HG03571 (cell line): ENCODE results near the gene KIF21B.

Experiments
- ATAC-seq: cut with Tn5 transposase; IDR thresholded peaks from one replicate; pipeline ENCODE4 v1.9.1; 2021; ENCODE audit not compliant: unreplicated experiment

Gene KIF21B

DNA sequence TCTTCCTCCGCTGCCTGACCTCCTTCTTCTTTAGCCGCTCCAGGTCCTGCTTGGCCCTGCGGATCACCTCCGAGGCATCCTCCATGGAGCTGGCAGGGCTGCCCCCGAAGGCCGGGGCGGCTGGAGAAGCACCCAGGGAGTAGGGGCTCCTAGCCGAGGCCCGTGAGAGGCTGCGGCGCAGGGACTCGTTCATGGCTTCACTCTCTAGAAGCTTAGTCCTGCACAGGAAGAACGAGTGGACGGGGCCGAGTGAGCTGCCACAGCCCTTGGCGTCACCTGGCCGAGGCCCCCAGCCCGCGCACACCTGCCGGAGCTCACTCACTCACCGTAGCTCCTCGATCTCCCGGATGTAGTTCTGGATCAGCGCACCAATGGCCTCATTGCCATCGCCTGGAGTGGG, 23.1 kb downstream of the KIF21B start:
- no peak for ATAC-seq

- ATAC-seq, result no peak
Measured at GRCh38 chr1:200999667-201000066, 23.8 kb downstream of the KIF21B start.

DNA sequence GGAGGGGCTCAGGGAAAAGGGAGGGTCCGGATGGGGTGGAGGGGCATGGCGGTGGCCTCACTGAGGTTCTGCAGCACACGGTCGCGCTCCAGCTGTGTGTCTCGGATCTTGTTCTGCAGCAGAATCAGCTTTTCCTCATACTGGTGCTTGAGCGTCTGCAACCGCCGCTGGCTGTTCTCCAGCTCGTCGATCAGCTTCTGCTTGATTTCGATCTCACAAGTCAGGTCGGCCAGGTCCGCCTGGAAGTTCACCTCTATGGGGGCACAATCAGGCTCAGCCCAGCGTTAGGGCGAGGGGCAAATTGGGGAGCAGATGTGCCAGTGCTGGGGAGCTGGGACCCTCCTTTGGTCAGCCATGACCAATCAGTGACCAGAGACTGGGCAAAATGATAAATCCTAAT, 25.2 kb downstream of the KIF21B start:
- no peak for ATAC-seq

GRCh38 chr1:200992382-200993048, 31.0 kb downstream of the KIF21B start:
- ATAC-seq, result no peak

GRCh38 chr1:200991097-200991614, 32.4 kb downstream of the KIF21B start:
- ATAC-seq, result no peak

- no peak for ATAC-seq
Measured at GRCh38 chr1:200990114-200990513, 33.4 kb downstream of the KIF21B start.

DNA sequence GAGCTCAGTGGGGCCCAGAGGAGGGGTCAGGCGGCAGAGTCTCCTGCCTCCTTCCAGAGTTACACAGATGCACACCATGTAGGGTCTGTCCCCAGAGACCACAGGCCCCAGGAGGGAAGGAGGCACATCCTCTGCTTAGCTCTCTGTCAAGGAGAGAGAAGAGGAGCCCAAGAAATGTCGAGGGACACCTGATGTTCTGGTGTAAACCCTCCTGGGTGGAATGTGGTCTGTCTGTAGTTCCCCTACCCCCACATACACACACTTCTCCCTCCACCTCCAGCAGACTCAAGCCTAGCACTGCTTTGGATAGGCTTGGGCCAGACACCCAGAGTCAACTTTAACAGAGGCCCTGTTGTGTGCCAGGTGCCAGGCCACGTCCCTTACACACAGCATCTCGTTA, 34.2 kb downstream of the KIF21B start:
- no peak for ATAC-seq

DNA sequence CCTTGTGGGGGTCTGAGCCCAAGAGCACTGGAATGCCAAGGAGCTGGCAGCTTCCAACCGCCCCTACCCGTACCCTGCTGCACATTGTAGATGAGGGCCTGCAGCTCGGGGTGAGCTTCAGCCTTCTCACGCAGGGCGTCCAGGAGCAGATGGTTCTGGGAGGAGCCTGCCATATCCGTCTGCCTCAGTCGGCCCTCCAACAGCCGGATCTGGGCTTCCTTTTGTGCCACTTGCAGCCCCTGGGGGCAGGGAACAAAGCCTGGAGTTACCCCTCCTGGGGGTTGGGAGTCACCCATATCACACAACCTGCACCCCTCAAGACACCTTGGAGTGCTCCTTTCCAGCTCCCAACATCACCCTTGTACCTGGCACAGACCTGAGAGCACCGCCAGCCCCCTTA, 34.8 kb downstream of the KIF21B start:
- ATAC-seq, result no peak

DNA sequence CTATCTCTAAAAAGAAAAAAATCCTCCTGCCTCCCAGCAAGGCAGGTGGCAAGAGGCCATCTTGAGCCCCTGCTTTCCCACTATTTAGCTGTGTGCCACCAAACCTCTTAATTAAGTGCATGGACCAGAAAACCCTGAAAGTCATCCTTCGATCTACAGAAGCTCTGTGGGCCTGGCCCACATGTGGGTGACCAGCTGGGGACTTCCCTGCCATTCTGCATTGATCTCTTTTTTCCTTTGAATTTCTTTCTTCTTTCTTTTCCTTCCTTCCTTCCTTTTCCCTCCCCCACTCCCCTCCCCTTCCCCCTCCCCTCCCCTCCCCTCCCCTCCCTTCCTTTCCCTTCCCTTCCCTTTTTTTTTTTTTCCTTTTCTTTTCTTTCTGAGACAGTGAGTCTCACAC, 38.0 kb downstream of the KIF21B start:
- ATAC-seq, result no peak

GRCh38 chr1:200983035-200983561, 40.4 kb downstream of the KIF21B start:
- no peak for ATAC-seq

DNA sequence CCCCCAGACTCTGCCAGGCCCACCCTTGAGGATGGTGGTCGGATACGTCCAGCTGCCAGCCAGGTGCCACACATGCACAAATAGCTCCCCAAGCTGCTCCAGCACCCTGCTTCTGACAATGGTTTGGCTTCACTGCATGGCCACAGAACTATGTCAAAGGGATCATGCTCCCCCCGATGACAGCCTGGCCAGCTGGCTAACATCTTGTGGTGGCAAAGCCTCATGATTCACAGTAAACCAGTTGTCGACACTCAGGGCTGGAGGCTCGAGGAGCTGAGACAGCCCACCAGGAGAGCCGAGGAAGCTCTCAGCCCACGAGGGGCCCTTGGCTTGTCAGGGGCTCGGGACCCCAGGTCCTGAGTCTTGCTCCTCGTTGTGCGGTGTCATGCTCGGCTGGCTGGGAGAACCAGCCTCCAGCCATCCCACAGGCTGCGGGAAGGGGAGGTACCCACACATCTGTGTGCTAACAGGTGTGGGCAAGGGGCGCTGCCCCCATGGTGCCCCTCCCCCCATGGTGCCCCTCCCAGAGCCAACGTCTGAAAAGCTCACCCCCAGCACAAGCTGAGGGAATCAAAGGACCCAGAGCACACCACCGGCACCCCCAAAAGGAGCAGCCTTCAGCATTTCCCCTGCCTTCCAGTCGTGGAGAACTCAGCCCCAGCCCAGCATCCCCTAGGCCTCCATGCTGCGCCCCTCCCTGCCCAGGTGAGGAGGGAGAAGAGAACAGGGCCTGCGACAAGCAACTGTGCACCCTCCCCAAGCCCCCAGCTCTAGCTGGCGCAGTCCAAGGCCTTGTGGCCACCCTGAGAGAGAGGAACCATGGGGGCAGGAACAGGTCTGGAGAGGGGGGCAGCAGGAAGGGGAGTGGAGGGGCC, 41.2 kb downstream of the KIF21B start:
- no peak for ATAC-seq

DNA sequence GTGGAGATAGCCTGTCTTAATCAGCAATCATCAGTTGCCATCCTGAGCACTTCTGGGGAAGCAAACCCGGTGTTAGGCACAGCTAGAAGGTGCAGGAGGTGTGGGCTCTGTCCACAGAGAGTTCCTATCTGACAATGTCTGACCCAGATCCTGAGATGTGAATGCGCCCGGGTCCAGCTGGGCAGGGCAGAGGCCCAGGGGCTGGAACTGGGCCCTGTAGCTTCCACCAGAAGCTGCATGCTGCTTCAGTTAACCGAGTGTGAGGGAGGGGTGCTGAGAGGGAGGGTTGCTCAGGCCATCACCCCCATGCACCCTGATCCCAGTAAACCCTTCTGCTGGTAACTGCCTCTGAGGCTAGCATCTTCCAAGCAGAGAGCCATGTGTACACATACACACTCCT, 42.2 kb downstream of the KIF21B start:
- ATAC-seq, result no peak

GRCh38 chr1:200980873-200981272, 42.6 kb downstream of the KIF21B start:
- ATAC-seq, result no peak

- no peak for ATAC-seq
Measured at GRCh38 chr1:200980452-200980772, 43.1 kb downstream of the KIF21B start.

- no peak for ATAC-seq
Measured at GRCh38 chr1:200979574-200980451, 43.7 kb downstream of the KIF21B start.

- ATAC-seq, result no peak
Measured at GRCh38 chr1:200977071-200977754, 46.3 kb downstream of the KIF21B start.

DNA sequence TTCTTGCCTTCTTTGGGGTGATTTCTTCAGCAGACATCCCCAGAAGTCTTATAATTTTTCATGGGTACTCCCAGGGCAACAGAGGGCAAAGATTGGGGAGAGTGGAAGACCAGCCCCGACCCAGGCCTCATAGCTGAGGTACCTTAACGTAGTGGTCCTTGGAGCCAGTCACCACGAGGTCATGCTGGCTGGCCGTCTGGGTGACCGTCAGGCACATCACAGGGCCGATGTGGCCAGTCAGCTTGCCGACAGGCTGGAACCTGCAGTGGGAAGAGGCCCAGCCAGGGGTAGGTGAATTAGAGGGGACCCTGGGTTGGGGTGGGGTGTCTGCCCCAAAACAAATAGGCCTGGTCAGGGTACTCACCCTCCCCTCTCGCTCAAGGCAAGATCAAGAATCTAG, 46.9 kb downstream of the KIF21B start:
- ATAC-seq, result no peak

GRCh38 chr1:200975458-200975857, 48.1 kb downstream of the KIF21B start:
- ATAC-seq, result no peak

DNA sequence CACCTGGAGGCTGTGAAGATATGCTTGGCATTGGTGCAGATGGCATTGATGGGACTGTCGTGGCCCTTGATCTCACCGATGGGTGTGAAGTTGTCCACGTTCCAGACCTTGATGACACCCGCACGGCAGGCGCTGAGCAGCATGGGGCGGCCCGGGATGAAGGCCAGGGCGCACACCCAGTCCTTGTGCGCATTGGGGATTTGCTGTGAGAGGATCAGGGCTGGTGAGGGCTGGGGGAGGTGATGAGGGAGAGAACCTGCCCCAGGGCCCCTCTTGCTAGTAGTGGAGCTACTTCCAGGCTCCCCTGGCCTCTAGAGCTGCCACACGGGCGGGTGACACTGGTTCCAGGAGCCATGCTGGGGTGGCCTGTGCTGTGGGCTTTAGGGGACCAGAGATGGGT, 48.8 kb downstream of the KIF21B start:
- ATAC-seq, result no peak

DNA sequence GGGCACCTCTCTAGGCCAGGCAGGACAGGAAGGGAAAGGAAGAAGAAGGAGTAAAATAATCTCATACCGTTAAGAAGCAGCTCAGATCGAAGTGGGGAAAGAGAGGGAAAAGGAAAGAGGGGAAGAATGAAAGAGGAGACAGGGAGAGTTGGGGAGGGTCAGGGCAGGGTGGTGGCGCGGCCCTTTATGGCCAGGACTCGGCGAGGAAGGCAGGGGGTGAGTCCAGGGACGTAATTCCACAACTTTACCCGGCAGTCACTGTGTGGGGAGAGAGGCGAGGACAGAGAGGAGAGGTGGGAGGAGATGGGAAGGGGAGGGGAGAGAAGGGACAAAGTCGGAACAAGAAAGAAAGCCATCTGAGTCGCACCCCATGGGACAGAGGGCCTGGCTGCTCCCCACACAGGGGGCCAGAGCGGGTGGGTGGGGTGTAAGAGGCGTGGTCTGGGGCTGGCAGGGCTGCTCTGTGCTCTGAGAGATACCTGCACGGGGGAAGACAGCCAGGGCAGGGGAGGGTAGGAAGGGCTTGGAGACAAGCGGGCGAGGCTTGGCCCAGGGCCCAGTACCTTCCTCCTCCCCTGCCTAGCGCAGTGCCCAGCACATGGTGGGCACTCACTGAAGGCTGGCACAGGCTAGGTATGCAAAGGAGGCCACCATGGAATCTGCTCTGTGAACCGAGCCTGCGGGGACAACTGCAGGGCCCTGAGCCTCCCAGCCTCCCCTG, 49.4 kb downstream of the KIF21B start:
- ATAC-seq, result no peak
